ENCODE data around the gene PNMA8C. TPM values are rescaled to one million over a fixed set of nuclear protein-coding genes. Genes with fewer than 3 reads are reported as not detected.
"Not testable (repeated sequence)": the region's sequence is repeated elsewhere in the genome, so short reads cannot be mapped to it uniquely, and the experiment has no call there.

PNMA8C gene
- total RNA-seq, 6 donors from 2014 or later, result under 0.01 to 0.27 TPM; not detected in 4

DNA sequence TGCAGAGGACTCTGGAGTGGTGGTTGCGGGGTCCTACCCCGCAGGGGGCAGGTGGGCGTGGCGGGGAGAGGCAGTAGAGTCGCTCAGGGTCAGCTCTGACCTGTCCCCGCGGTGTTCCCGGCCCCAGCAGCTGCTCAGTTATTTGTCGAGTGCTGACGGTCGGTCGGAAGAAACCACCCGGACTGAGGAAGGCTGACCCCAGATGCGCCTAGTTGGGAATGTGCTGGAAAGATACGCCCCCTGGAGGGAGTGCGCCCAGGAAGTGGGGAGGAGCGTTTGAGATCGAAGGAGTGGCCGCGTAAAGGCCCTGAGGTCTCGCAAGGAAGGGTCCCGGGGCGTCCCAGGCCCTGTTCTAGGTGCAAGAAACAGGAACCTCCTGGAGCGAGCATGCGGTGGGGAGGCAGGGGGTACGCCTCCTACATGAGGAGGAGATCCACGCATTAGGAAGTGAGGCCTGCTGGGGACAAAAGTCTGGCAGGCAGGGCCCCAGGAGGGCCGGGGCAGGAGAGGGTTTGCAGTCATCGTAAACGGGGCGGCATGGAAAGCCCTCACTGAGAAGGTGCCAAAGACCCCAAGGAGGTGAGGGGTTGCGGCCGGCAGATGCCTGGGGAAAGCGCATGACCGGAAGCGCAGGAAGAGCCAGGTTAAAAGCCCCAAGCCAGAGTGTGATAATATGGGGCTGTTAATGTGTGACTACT, 24.5 kb downstream of the PNMA8C start:
- H3K36me3 ChIP-seq, result no peaks in the 10 kb centered on the region
- TF ChIP-seq POLR2A (IDR thresholded peaks at IDR 0.05) (no peak), EP300 (IDR thresholded peaks at IDR 0.05) (no peak), POLR2AphosphoS5 (IDR thresholded peaks at IDR 0.05) (no peak)
- TF ChIP-seq, protein P1, sequence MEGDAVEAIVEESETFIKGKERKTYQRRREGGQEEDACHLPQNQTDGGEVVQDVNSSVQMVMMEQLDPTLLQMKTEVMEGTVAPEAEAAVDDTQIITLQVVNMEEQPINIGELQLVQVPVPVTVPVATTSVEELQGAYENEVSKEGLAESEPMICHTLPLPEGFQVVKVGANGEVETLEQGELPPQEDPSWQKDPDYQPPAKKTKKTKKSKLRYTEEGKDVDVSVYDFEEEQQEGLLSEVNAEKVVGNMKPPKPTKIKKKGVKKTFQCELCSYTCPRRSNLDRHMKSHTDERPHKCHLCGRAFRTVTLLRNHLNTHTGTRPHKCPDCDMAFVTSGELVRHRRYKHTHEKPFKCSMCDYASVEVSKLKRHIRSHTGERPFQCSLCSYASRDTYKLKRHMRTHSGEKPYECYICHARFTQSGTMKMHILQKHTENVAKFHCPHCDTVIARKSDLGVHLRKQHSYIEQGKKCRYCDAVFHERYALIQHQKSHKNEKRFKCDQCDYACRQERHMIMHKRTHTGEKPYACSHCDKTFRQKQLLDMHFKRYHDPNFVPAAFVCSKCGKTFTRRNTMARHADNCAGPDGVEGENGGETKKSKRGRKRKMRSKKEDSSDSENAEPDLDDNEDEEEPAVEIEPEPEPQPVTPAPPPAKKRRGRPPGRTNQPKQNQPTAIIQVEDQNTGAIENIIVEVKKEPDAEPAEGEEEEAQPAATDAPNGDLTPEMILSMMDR (IDR thresholded peaks at IDR 0.05), result no peak
- DNase-seq (peak; percentile 40 to 86), ATAC-seq (ENCODE audit: low FRiP score in 2 of 2) (peak; percentile 50 to 75)
- peaks cover 17 to 35% (median 25%) of the 10 kb centered on the region in 4 donors for H3K4me1 ChIP-seq
- H3K4me3 ChIP-seq, result peak overlapping the region in 3 of 4 donors; percentile 27 to 47 (median 45)
- H3K9me3 ChIP-seq, result no peaks in the 10 kb centered on the region
- peaks cover 0 to 7% (median 4%) of the 10 kb centered on the region in 4 donors for H3K27me3 ChIP-seq
- 5 to 6% methylated on average over 23 to 35 of the region's 36 CpGs for WGBS, 2 donors
- peak overlapping the region; percentile 17 to 54 (median 38) for H3K27ac ChIP-seq

GRCh38 chr19:46402725-46403124, 26.0 kb downstream of the PNMA8C start:
- ATAC-seq (ENCODE audit: low FRiP score in 2 of 2), result no peak
- peaks cover 0 to 7% (median 3%) of the 10 kb centered on the region in 4 donors for H3K27me3 ChIP-seq
- H3K4me3 ChIP-seq, result no peak overlapping the region
- no peak for DNase-seq
- no peaks in the 10 kb centered on the region for H3K36me3 ChIP-seq
- H3K9me3 ChIP-seq, result no peaks in the 10 kb centered on the region
- H3K27ac ChIP-seq, result no peak overlapping the region
- peaks cover 13 to 24% (median 18%) of the 10 kb centered on the region in 4 donors for H3K4me1 ChIP-seq
- no peak for TF ChIP-seq POLR2A (IDR thresholded peaks at IDR 0.05)
- no peak for TF ChIP-seq POLR2AphosphoS5 (IDR thresholded peaks at IDR 0.05)
- no peak for TF ChIP-seq EP300 (IDR thresholded peaks at IDR 0.05)
- TF ChIP-seq, protein P1 (IDR thresholded peaks at IDR 0.05), result no peak
- whole genome bisulfite sequencing, 2 donors, result 87 to 88% methylated on average over 11 of the region's 11 CpGs

GRCh38 chr19:46397801-46398479, 30.8 kb downstream of the PNMA8C start:
- not testable (repeated sequence) for H3K9me3 ChIP-seq; H3K27ac ChIP-seq; H3K36me3 ChIP-seq; H3K27me3 ChIP-seq; ATAC-seq (ENCODE audit: low FRiP score in 2 of 2); DNase-seq; H3K4me1 ChIP-seq; H3K4me3 ChIP-seq
- WGBS, 2 donors, result 89 to 90% methylated on average over 8 to 14 of the region's 14 CpGs

DNA sequence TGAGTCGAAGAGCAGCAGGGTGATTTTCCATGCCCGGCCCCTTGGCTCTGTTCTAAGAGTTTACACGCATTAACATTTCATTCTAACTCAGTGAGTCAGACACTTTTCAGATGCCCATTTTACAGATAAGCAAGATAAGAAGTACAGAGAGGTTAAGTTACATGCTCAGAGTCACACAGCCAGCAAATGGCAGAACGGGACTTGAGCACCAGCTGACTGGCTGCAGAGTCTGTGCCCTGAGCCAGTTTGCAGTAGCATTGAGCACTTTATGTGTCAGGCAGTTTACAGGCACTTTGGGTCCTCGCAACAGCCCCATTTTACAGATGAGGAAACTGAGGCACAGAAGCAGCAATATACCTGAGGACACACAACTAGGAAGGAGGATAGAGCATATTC, 34.3 kb downstream of the PNMA8C start:
- ATAC-seq (ENCODE audit: low FRiP score in 2 of 2) (no peak), DNase-seq (no peak)
- no peak overlapping the region for H3K4me3 ChIP-seq
- H3K27ac ChIP-seq, result no peak overlapping the region
- H3K36me3 ChIP-seq, result peaks cover 8 to 30% (median 21%) of the 10 kb centered on the region in 4 donors
- H3K9me3 ChIP-seq, result no peaks in the 10 kb centered on the region
- TF ChIP-seq, protein P1 (IDR thresholded peaks at IDR 0.05), result peak in 1 of 6 experiments; percentile 4
- no peak for TF ChIP-seq POLR2AphosphoS5 (IDR thresholded peaks at IDR 0.05)
- no peak for TF ChIP-seq POLR2A (IDR thresholded peaks at IDR 0.05)
- H3K27me3 ChIP-seq, result no peaks in the 10 kb centered on the region
- WGBS, 2 donors, result 86 to 93% methylated on average over 5 of the region's 5 CpGs
- H3K4me1 ChIP-seq, result peaks cover 6 to 19% (median 13%) of the 10 kb centered on the region in 4 donors

- no peaks in the 10 kb centered on the region for H3K27me3 ChIP-seq
- 79 to 83% methylated on average over 21 of the region's 21 CpGs for WGBS, 2 donors
- H3K4me1 ChIP-seq, result peaks cover 6 to 19% (median 13%) of the 10 kb centered on the region in 4 donors
- TF ChIP-seq, protein P1 (IDR thresholded peaks at IDR 0.05), result no peak
- TF ChIP-seq POLR2AphosphoS5 (IDR thresholded peaks at IDR 0.05) (no peak), POLR2A (IDR thresholded peaks at IDR 0.05) (no peak), EP300 (IDR thresholded peaks at IDR 0.05) (no peak)
- H3K9me3 ChIP-seq, result no peaks in the 10 kb centered on the region
- H3K4me3 ChIP-seq, result no peak overlapping the region
- H3K36me3 ChIP-seq, result peaks cover 11 to 37% (median 27%) of the 10 kb centered on the region in 4 donors
- ATAC-seq (ENCODE audit: low FRiP score in 2 of 2) (no peak), DNase-seq (no peak)
- peak overlapping the region in 2 of 4 donors; percentile 21 to 58 for H3K27ac ChIP-seq
Observed at GRCh38 chr19:46393456-46394401, 35.0 kb downstream of the PNMA8C start.
